GM18858 (cell line): Measurements from ENCODE around the gene TLCD3A.
"Not testable (repeated sequence)": the region's sequence is repeated elsewhere in the genome, so short reads cannot be mapped to it uniquely, and the experiment has no call there.

ENCODE experiments used
- ATAC-seq: cut with Tn5 transposase; IDR thresholded peaks from one replicate; pipeline ENCODE4 v1.9.1; 2021; ENCODE audit not compliant: unreplicated experiment

TLCD3A gene

GRCh38 chr17:784143-784542, 51.7 kb downstream of the TLCD3A start:
- ATAC-seq: no peak

- ATAC-seq: not testable (repeated sequence)
Observed at GRCh38 chr17:785901-786300, 53.5 kb downstream of the TLCD3A start.

DNA sequence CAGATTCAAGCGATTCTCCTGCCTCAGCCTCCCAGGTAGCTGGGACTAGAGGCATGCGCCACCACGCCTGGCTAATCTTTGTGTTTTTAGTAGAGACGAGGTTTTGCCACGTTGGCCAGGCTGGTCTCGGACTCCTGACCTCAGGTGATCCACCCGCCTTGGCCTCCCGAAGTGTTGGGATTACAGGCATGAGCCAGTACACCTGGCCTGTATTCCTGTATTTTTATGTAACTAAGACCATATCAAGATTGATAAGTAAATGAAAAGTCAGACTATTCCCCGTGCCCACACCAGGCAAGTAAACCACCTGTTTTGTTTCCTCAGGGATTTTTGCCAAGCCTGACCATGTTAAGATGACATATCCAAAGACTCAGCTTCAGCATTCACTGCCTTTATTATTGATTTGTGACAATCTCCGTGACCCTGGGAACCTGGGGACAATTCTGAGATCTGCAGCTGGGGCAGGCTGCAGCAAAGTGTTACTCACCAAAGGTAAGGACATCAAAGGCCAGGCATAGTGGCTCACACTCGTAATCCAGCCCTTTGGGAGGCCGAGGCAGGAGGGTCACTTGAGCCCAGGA, 55.3 kb downstream of the TLCD3A start:
- no peak for ATAC-seq

DNA sequence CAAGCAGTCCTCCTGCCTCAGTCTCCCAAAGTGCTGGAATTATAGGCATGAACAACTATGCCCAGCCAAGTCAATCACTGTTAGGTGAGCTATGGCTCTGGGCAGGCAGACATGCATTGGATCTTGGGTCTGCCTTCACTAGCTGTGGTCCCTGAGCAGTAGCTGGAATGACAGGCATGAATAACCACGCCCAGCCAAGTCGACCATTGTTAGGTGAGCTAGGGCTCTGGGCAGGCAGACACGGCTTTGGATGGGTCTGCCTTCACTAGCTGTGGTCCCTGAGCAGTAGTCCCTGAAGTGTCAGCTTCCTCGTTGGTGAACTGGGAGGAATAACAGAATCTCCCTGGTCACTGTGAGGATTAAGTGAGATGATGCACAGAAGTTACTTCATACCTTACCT, 56.2 kb downstream of the TLCD3A start:
- no peak for ATAC-seq

DNA sequence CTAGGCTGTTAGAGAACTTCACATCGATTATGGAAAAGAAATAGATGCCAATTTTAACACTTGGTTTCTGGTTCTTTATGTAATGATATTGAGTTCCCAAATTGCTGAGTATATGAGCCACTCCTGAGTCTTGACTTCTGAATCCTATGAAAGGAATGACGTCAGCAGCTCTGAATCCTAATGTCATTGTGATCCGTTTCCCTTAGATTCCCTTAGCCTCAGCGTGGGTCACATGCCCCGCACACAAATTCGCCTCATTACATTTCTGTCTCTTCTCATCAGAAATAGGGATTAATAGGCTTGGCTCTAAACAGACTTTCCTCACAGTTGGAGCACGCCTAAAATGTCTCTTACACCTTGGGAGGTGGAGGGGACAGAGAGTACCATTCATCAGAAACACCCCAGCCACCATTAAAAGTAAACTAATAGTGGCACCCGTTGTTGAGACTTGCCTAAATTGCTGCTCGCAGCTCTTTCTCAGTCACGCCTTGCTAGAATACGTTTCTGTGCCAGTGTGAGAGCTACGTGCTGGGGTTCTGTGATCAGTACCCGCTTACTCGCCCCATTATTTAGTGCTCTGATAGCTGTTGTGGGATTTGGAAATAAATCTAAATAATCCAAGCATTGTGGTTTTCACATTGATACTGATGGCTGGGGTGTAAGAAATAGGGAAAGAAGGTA, 56.9 kb downstream of the TLCD3A start:
- ATAC-seq: no peak

GRCh38 chr17:789931-790873, 57.8 kb downstream of the TLCD3A start:
- ATAC-seq: not testable (repeated sequence)

GRCh38 chr17:790874-791247, 58.5 kb downstream of the TLCD3A start:
- not testable (repeated sequence) for ATAC-seq

DNA sequence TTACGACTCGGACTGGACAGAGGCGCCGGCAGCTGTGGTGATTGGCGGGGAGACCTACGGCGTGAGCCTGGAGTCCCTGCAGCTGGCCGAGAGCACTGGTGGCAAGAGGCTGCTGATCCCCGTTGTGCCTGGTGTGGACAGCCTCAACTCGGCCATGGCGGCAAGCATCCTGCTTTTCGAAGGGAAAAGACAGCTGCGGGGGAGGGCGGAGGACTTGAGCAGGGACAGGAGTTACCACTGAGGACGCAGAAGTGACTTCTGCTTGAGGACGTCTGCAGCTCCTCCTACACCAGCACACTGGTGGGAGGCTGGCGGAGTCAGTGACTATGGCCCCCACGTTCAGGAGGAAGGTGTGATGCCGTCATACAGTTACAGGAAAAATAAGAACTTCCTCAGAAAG, 59.4 kb downstream of the TLCD3A start:
- no peak for ATAC-seq

DNA sequence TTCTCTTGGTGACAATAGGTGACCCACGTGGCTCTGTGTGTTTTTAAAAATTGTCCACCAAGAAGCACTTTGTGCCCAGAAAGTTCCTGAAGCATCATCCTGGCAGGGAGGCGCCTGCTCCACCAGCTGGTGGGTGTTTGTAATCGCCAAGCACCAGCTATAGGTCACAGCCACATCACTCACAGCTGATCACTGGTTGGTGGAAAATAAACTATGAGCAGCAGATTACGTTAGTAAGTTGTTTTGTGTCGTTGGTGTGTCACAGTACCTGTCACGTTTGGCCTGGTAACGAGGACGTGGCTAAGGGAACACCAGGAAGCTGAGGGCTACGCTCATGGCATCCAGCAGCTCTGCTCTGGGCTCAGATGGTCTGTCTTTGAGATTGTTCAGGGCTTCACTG, 59.9 kb downstream of the TLCD3A start:
- ATAC-seq: no peak
